ENCODE results near the gene NOSTRIN. TPM values are rescaled to one million over a fixed set of nuclear protein-coding genes. Genes with fewer than 3 reads are reported as not detected.

NOSTRIN gene
- total and polyA plus RNA-seq, 2 of the 8 experiments (the other 6 are each of a cell fraction or from before 2014, with no cell fraction given) = not detected

- Histone ChIP-seq H3K27ac (ENCODE audit: low read depth, low read length) (no peak overlapping the region), H3K4me1 (replicated peaks in 1 of 4; ENCODE audit: control insufficient read depth in 3 of 4, insufficient read depth in 4 of 4, low read length in 3 of 4) (no peaks in the 10 kb centered on the region; a peak in 1 of 7 replicates), H3K79me2 (ENCODE audit: control insufficient read depth in 1 of 2, insufficient read depth in 2 of 2, low read length in 2 of 2) (peaks cover 0 to 2% of the 10 kb centered on the region in 2 experiments; a peak in 2 of 4 replicates), H3K27me3 (replicated peaks in 1 of 4; ENCODE audit: control insufficient read depth in 3 of 4, extremely low read depth in 1 of 4, insufficient read depth in 3 of 4, low read length in 3 of 4) (no peaks in the 10 kb centered on the region), H3K4me2 (ENCODE audit: insufficient read depth in 1 of 2, low read depth in 2 of 2, low read length in 2 of 2) (no peak overlapping the region), H2AK5ac (ENCODE audit: low read depth, low read length) (no peak overlapping the region), H3K23me2 (ENCODE audit: low read depth, low read length) (peaks cover 3% of the 10 kb centered on the region), H3K9me3 (ENCODE audit: insufficient read depth in 2 of 2, low read depth in 1 of 2, low read length in 1 of 2) (no peaks in the 10 kb centered on the region), H3K14ac (ENCODE audit: insufficient read length) (no peak overlapping the region), H3K9ac (replicated peaks in 1 of 4; ENCODE audit: extremely low read depth in 1 of 4, low read depth in 3 of 4, low read length in 3 of 4) (no peak overlapping the region), H2AFZ (ENCODE audit: low read length) (no peak overlapping the region), H3K23ac (ENCODE audit: insufficient read length) (no peak overlapping the region), H3K79me1 (ENCODE audit: low read depth, low read length) (no peaks in the 10 kb centered on the region), H4K5ac (ENCODE audit: insufficient read length, low read depth, low read length) (no peak overlapping the region), H2BK5ac (ENCODE audit: low read depth, low read length) (no peak overlapping the region), H2BK20ac (ENCODE audit: low read length) (no peak overlapping the region), H3K56ac (replicated peaks; ENCODE audit: insufficient read length, low read depth, low read length) (no peak overlapping the region), H4K91ac (replicated peaks; ENCODE audit: insufficient read length, low read length) (no peak overlapping the region), H3K4ac (replicated peaks; ENCODE audit: insufficient read length, low read depth, low read length) (no peak overlapping the region), H2BK15ac (ENCODE audit: low read length) (no peak overlapping the region), H4K8ac (ENCODE audit: extremely low read depth, insufficient read depth, low read length) (no peak overlapping the region), H3K4me3 (ENCODE audit: extremely low read depth in 1 of 4, insufficient read depth in 2 of 4, low read depth in 3 of 4, low read length in 4 of 4) (no peak overlapping the region), H3K36me3 (ENCODE audit: control insufficient read depth in 2 of 4, insufficient read depth in 4 of 4, low read length in 3 of 4) (no peaks in the 10 kb centered on the region), H2BK12ac (ENCODE audit: low read depth, low read length) (no peak overlapping the region), H3K18ac (ENCODE audit: extremely low read depth, low read length) (no peak overlapping the region), H4K20me1 (replicated peaks in 1 of 2; ENCODE audit: control insufficient read depth in 1 of 2, insufficient read depth in 2 of 2, low read length in 2 of 2) (no peaks in the 10 kb centered on the region), H2BK120ac (replicated peaks; ENCODE audit: low read depth, low read length) (no peak overlapping the region)
- POLR2A ChIA-PET (ENCODE audit: partially characterized antibody) = no interaction called here
- DNase-seq (ENCODE audit: low read depth in 1 of 2, low spot score in 2 of 2) (no peak), FAIRE-seq (no peak)
- CTCF ChIA-PET (ENCODE audit: partially characterized antibody) = no interaction called here
- TF ChIP-seq NANOG (IDR thresholded peaks at IDR 0.05; ENCODE audit: insufficient read depth, low read depth, low read length, poor library complexity, severe bottlenecking) (no peak), RBBP5 (IDR thresholded peaks at IDR 0.05; ENCODE audit: borderline replicate concordance, low read depth, low read length) (no peak), POLR2AphosphoS5 (IDR thresholded peaks at IDR 0.05; ENCODE audit: low read depth, low read length) (no peak), CTCF (IDR thresholded peaks at IDR 0.05; ENCODE audit: control extremely low read depth in 1 of 3, insufficient read depth in 1 of 3, low read depth in 1 of 3, low read length in 3 of 3) (no peak), KDM1A (IDR thresholded peaks at IDR 0.05; ENCODE audit: borderline replicate concordance, low read length) (no peak), ATF2 (IDR thresholded peaks at IDR 0.05; ENCODE audit: low read length) (no peak), FOSL1 (IDR thresholded peaks at IDR 0.05; ENCODE audit: insufficient read depth, low read depth, low read length) (no peak), EZH2 (IDR thresholded peaks at IDR 0.05; ENCODE audit: low read depth, low read length, severe bottlenecking) (no peak), BCL11A (IDR thresholded peaks at IDR 0.05; ENCODE audit: low read depth in 2 of 2, low read length in 2 of 2) (no peak), PHF8 (conservative IDR thresholded peaks at IDR 0.05; ENCODE audit: low read depth, low read length) (no peak), CHD2 (IDR thresholded peaks at IDR 0.05; ENCODE audit: low read length) (no peak)
These were observed 92.3 kb downstream of the NOSTRIN start for GRCh38 chr2:168894720-168895119.

Measured in H1 (cell line).